HG03095 (cell line): ENCODE results near the gene TNFRSF6B.

ENCODE experiments used
- ATAC-seq: cut with Tn5 transposase; IDR thresholded peaks from one replicate; pipeline ENCODE4 v1.9.1; 2021; ENCODE audit warnings: moderate library complexity; ENCODE audit not compliant: unreplicated experiment

Gene TNFRSF6B

DNA sequence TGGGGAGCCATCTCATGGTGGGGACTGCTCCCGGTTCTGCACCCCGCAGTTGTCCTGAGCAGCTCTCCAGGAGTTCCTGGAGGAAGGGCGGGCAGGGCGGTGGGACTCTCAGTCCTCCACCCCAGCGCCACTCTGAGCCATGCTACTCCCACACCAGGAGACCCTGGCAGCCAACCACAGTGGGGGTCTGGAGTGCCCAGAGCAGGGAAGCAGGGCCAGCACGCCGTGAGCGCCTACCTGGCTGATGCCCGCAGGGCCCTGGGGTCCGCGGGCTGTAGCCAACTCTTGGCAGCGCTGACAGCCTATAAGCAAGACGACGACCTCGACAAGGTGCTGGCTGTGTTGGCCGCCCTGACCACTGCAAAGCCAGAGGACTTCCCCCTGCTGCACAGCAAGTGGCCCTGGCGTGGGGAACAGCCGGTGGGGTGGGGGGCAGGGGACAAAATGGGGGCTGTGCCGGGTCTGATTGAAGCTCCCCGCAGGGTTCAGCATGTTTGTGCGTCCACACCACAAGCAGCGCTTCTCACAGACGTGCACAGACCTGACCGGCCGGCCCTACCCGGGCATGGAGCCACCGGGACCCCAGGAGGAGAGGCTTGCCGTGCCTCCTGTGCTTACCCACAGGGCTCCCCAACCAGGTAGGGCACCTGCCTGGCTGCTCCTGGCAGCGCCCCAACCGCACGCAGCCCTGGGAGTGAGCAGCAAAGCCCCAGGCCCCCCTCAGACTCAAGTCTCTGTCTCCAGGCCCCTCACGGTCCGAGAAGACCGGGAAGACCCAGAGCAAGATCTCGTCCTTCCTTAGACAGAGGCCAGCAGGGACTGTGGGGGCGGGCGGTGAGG lies 1.6 kb upstream of the TNFRSF6B start:
- no peak for ATAC-seq

DNA sequence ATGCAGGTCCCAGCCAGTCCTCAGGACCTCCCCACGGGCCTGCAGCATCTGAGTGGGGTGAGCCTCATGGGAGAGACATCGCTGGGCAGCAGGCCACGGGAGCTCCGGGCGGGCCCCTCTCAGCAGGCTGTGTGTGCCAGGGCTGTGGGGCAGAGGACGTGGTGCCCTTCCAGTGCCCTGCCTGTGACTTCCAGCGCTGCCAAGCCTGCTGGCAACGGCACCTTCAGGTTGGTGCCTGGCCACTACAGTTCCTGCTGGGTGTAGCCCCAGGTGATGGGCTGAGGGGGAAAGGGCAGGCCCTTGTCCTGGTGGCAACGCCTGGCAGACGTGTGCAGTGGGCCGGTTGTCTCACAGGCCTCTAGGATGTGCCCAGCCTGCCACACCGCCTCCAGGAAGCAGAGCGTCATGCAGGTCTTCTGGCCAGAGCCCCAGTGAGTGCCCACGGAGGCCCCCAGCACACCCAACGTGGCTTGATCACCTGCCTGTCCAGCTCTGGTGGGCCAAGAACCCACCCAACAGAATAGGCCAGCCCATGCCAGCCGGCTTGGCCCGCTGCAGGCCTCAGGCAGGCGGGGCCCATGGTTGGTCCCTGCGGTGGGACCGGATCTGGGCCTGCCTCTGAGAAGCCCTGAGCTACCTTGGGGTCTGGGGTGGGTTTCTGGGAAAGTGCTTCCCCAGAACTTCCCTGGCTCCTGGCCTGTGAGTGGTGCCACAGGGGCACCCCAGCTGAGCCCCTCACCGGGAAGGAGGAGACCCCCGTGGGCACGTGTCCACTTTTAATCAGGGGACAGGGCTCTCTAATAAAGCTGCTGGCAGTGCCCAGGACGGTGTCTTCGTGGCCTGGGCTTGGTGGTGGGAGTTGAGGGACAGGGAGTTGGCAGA lies 787 bp upstream of the TNFRSF6B start:
- ATAC-seq, result no peak

DNA sequence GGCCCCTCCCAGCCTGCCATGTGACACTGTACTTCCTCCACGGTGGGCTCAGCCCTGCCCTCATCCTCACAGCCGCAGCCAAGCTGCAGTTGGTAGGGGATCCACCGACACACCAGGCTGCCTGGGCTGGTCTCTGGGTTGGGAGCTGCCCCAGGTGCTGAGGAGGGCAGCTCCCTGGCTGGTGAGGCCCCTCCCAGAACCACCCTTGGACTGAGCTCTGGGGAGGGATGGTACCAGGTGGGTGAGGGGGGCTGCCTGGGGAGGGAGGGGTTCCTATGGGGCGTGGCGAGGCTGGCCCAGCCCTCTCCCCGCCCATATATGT lies 185 bp upstream of the TNFRSF6B start:
- ATAC-seq, result no peak

GRCh38 chr20:63697357-63697867 lies 960 bp downstream of the TNFRSF6B start:
- ATAC-seq, result no peak

DNA sequence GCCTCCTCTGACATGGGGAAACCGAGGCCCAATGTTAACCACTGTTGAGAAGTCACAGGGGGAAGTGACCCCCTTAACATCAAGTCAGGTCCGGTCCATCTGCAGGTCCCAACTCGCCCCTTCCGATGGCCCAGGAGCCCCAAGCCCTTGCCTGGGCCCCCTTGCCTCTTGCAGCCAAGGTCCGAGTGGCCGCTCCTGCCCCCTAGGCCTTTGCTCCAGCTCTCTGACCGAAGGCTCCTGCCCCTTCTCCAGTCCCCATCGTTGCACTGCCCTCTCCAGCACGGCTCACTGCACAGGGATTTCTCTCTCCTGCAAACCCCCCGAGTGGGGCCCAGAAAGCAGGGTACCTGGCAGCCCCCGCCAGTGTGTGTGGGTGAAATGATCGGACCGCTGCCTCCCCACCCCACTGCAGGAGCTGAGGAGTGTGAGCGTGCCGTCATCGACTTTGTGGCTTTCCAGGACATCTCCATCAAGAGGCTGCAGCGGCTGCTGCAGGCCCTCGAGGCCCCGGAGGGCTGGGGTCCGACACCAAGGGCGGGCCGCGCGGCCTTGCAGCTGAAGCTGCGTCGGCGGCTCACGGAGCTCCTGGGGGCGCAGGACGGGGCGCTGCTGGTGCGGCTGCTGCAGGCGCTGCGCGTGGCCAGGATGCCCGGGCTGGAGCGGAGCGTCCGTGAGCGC lies 1.6 kb downstream of the TNFRSF6B start:
- ATAC-seq, result no peak

DNA sequence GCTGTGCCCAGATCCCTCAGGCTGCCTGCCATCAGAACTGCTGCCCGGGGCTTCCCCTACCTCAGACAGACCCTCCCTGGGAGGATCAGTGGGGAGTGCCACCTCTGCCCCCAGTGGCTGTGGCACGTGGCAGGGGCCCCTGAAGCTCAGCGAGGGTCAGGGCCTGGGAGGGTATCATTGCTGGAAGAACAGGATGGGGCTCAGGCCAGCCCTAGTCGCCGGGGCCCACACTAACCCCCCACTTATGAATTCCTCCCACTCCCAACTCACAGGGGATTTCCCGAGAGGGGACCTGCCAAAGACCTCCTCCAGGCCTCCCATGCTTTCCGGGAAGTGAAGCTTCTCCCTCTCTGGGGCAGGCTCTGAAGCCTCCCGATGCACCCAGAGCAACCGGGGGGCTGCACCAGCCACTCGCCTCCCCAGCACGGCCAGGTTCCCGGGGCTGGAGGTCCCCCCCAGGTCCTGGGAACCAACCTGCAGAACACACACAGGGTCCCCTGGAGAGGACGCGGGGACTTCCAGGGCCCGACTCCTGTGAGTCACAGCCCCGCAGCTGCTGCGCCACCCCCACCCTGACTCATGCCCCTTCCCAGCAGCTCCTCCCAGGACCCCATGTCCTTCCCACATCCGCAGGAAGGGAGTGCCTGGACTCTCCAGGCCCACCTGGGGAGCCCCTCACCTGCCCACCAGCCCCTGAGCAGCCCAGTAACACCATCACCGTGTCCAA lies 2.5 kb downstream of the TNFRSF6B start:
- no peak for ATAC-seq

- no peak for ATAC-seq
Observed at GRCh38 chr20:63699466-63700198, 3.2 kb downstream of the TNFRSF6B start.

- no peak for ATAC-seq
Observed at GRCh38 chr20:63700199-63701050, 4.0 kb downstream of the TNFRSF6B start.

DNA sequence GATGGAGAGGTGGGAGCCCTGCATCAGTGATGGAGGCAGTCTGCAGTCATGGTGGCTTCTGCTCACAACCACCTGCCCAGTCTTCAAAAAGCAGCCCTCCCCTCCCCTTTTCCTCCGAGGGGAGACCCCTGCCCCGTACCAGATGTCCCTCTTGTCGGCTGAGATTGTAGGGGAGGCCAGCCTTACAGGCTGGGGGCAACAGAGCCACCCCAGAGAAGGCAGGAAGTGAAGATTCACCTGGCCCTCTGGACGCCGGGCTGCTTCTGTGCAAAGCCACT lies 4.5 kb downstream of the TNFRSF6B start:
- no peak for ATAC-seq

GRCh38 chr20:63701329-63702035 lies 5.0 kb downstream of the TNFRSF6B start:
- ATAC-seq, result no peak

- ATAC-seq, result no peak
Observed at GRCh38 chr20:63702036-63702665, 5.7 kb downstream of the TNFRSF6B start.

DNA sequence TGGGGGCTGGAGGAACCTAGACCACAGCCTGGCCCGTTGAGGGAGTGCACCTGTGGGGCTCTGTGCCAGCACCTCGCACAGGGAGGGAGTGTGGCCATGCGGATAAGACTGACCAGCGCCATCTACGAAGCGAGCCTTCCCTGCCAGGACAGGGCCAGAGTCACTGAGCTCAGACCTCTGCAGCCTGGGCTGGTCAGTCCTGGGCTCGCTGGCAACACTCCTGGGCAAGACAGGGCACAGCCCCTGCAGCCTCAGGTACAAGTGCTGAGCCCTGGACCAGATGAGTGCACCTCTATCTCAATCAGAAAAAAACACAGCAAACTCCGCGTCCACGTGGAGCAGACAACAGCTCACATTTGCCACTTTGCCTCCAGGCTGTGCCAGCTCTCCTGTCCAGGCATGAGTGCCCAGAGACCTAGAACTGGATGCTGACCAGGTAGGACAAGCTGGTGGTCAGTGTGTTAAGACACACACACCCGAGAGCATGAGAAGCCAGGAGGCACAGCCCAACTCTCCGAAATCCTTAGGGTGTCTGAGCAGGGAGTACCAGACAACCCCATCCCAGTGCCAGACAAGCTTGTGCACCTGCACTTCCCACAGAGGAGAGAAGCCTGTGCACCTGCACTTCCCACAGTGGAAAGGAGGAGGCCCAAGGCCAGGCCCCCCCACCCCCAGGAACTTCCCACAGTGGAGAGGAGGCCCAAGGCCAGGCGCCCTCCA lies 6.5 kb downstream of the TNFRSF6B start:
- no peak for ATAC-seq

- ATAC-seq, result no peak
Observed at GRCh38 chr20:63703471-63703975, 7.1 kb downstream of the TNFRSF6B start.

GRCh38 chr20:63703976-63704748 lies 7.7 kb downstream of the TNFRSF6B start:
- no peak for ATAC-seq

DNA sequence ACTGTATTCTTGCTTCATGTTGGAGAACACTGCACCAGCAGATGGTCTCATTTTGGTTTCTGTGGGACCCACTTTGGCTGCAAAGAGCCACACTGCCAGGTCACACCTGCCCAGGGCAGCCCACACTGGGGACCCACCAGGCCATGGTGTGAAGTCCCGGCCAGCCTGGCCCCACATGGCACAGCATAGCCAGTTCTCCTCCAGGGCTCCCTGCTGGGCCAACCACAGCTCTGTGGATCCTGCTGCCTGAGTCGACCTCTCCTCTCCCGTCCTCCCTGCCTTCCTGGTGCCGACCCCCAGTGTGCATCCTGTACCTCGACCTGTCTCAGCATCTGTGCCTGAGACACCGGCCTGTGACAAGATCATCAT lies 8.3 kb downstream of the TNFRSF6B start:
- ATAC-seq, result no peak

GRCh38 chr20:63705232-63706026 lies 9.0 kb downstream of the TNFRSF6B start:
- no peak for ATAC-seq
